H9 (cell line): ENCODE results near the gene CSMD2. TPM values are rescaled to one million over a fixed set of nuclear protein-coding genes. Genes with fewer than 3 reads are reported as not detected.

Source experiments
- DNase-seq: peaks from one replicate; pipeline ENCODE4 v3.0.0-alpha.2; 2017
- H2AFZ ChIP-seq: one replicate; pipeline ENCODE4 v1.6.1; 2013; ENCODE audit warnings: mild to moderate bottlenecking, low read length, control low read depth, moderate library complexity
- H2AK5ac ChIP-seq: 2 replicates; pipeline ENCODE4 v1.6.1; 2013; ENCODE audit warnings: low read length, control low read depth, mixed read lengths; ENCODE audit not compliant: insufficient read length
- H2BK120ac ChIP-seq: one replicate; pipeline ENCODE4 v1.6.1; 2013; ENCODE audit warnings: low read depth, mild to moderate bottlenecking, low read length, control low read depth, inconsistent platforms; ENCODE audit not compliant: poor library complexity, severe bottlenecking
- H2BK12ac ChIP-seq: 2 replicates; pipeline ENCODE4 v1.6.1; 2013; ENCODE audit warnings: low read length, control low read depth, mixed read lengths, low read depth; ENCODE audit not compliant: insufficient read length
- H2BK15ac ChIP-seq: 2 replicates; pipeline ENCODE4 v1.6.1; 2013; ENCODE audit warnings: low read depth, low read length, control low read depth
- H2BK20ac ChIP-seq: one replicate; pipeline ENCODE4 v1.6.1; 2013; ENCODE audit warnings: low read depth, mild to moderate bottlenecking, low read length, control low read depth, inconsistent platforms; ENCODE audit not compliant: poor library complexity, severe bottlenecking
- H2BK5ac ChIP-seq: 2 replicates; pipeline ENCODE4 v1.6.1; 2013; ENCODE audit warnings: low read length, control low read depth, mixed read lengths; ENCODE audit not compliant: insufficient read length
- H3K14ac ChIP-seq: 2 replicates; pipeline ENCODE4 v1.6.1; 2013; ENCODE audit warnings: low read length, control low read depth; ENCODE audit not compliant: insufficient read depth
- H3K18ac ChIP-seq: 2 replicates; pipeline ENCODE4 v1.6.1; 2013; ENCODE audit warnings: low read depth, mild to moderate bottlenecking, mixed read lengths, low read length, control low read depth; ENCODE audit not compliant: insufficient read length
- H3K23ac ChIP-seq: 2 replicates; pipeline ENCODE4 v1.6.1; 2013; ENCODE audit warnings: low read length, control low read depth, mixed read lengths, low read depth; ENCODE audit not compliant: insufficient read length
- H3K23me2 ChIP-seq: 2 replicates; pipeline ENCODE4 v1.6.1; 2013; ENCODE audit warnings: low read depth, mild to moderate bottlenecking, mixed read lengths, low read length, control low read depth; ENCODE audit not compliant: insufficient read length, poor library complexity, severe bottlenecking
- H3K27ac ChIP-seq: 2 replicates; pipeline ENCODE4 v1.5.1; 2013; ENCODE audit warnings: low read length, control low read depth, mixed read lengths, low read depth; ENCODE audit not compliant: insufficient read length
- H3K27me3 ChIP-seq: 2 replicates; pipeline ENCODE4 v1.6.1; 2013; ENCODE audit warnings: low read length, control low read depth, inconsistent platforms; ENCODE audit not compliant: insufficient read depth
- H3K4ac ChIP-seq: 2 replicates; pipeline ENCODE4 v1.6.1; 2013; ENCODE audit warnings: low read depth, mild to moderate bottlenecking, control low read depth, inconsistent platforms, low read length, moderate library complexity
- H3K4me1 ChIP-seq: 2 replicates; pipeline ENCODE4 v1.6.1; 2013; ENCODE audit warnings: low read length, control low read depth, inconsistent platforms; ENCODE audit not compliant: insufficient read depth
- H3K4me2 ChIP-seq: 2 replicates; pipeline ENCODE4 v1.6.1; 2013; ENCODE audit warnings: low read length, control low read depth, mixed read lengths; ENCODE audit not compliant: insufficient read length, insufficient read depth
- H3K56ac ChIP-seq: 2 replicates; pipeline ENCODE4 v1.6.1; 2013; ENCODE audit warnings: low read depth, mild to moderate bottlenecking, mixed read lengths, low read length, control low read depth; ENCODE audit not compliant: insufficient read length
- H3K79me1 ChIP-seq: 2 replicates; pipeline ENCODE4 v1.6.1; 2013; ENCODE audit warnings: low read depth, mild to moderate bottlenecking, moderate library complexity, low read length, control low read depth, inconsistent platforms; ENCODE audit not compliant: insufficient read depth, poor library complexity, severe bottlenecking
- H3K79me2 ChIP-seq: 2 replicates; pipeline ENCODE4 v1.6.1; 2013; ENCODE audit warnings: low read length, control low read depth, inconsistent platforms; ENCODE audit not compliant: insufficient read depth
- H3K9ac ChIP-seq: 2 replicates; pipeline ENCODE4 v1.6.1; 2013; ENCODE audit warnings: low read length, control low read depth, mixed read lengths; ENCODE audit not compliant: insufficient read length; ENCODE audit errors: extremely low read depth
- H3K9me3 ChIP-seq: one replicate; pipeline ENCODE4 v1.6.1; 2013; ENCODE audit warnings: low read depth, low read length, inconsistent platforms; ENCODE audit not compliant: control insufficient read depth
- H3T11ph ChIP-seq: one replicate; pipeline ENCODE4 v1.6.1; 2013; ENCODE audit warnings: mild to moderate bottlenecking, low read length, control low read depth, inconsistent platforms
- H4K20me1 ChIP-seq: one replicate; pipeline ENCODE4 v1.6.1; 2013; ENCODE audit not compliant: control insufficient read depth, insufficient read length, insufficient read depth
- H4K5ac ChIP-seq: 2 replicates; pipeline ENCODE4 v1.6.1; 2013; ENCODE audit warnings: low read depth, mild to moderate bottlenecking, mixed read lengths, low read length, control low read depth; ENCODE audit not compliant: insufficient read length
- H4K8ac ChIP-seq: replicated peaks from 2 replicates; pipeline ENCODE4 v1.6.1; 2013; ENCODE audit warnings: low read length, control low read depth, mixed read lengths, low read depth; ENCODE audit not compliant: insufficient read length
- H4K91ac ChIP-seq: 2 replicates; pipeline ENCODE4 v1.6.1; 2013; ENCODE audit warnings: low read depth, mild to moderate bottlenecking, moderate library complexity, mixed read lengths, low read length, control low read depth; ENCODE audit not compliant: insufficient read length
- H3K27ac Mint-ChIP-seq, 3 experiments: 2 replicates in 2 of 3; 3 replicates in 1 of 3; pipeline ENCODE4 v1.8.0; 2020 to 2021; ENCODE audit warnings: mixed read lengths in 3 of 3, mild to moderate bottlenecking in 1 of 3, moderate library complexity in 1 of 3
- H3K27me3 Mint-ChIP-seq: 2 replicates; pipeline ENCODE4 v1.8.0; 2021; ENCODE audit warnings: low read depth, mild to moderate bottlenecking, moderate library complexity, mixed read lengths
- H3K36me3 Mint-ChIP-seq, 3 experiments: 2 replicates in 2 of 3; 3 replicates in 1 of 3; pipeline ENCODE4 v1.8.0; 2020 to 2021; ENCODE audit warnings: low read depth in 3 of 3, mixed read lengths in 3 of 3; ENCODE audit not compliant: insufficient read depth in 1 of 3
- H3K4me1 Mint-ChIP-seq, 2 experiments: 2 replicates each; pipeline ENCODE4 v1.8.0; 2020; ENCODE audit warnings: mixed read lengths in 2 of 2
- H3K4me3 Mint-ChIP-seq, 2 experiments: 2 replicates in 1 of 2; 3 replicates in 1 of 2; pipeline ENCODE4 v1.8.0; 2020 to 2021; ENCODE audit warnings: mild to moderate bottlenecking in 2 of 2, mixed read lengths in 2 of 2, moderate library complexity in 1 of 2
- H3K9me3 Mint-ChIP-seq, 2 experiments: 2 replicates in 1 of 2; 3 replicates in 1 of 2; pipeline ENCODE4 v1.8.0; 2020; ENCODE audit warnings: mild to moderate bottlenecking in 2 of 2, mixed read lengths in 2 of 2, moderate library complexity in 1 of 2
- CTCF ChIP-seq: fragments of 200-600 bp; sonication (generic); conservative IDR thresholded peaks from 3 replicates; pipeline ENCODE4 v1.8.0; 2021; ENCODE audit warnings: antibody characterized with exemption, mild to moderate bottlenecking
- WGBS: extraction: QIAGEN DNeasy Blood & Tissue Kit; methylation state at CpG from one replicate; pipeline ENCODE4 v1.1.7; 2013; ENCODE audit warnings: missing lambda C conversion rate, low lambda C conversion rate, mixed read lengths; ENCODE audit not compliant: insufficient read length; ENCODE audit errors: extremely low coverage; 5-methylcytosine and 5-hydroxymethylcytosine counted together
- total RNA-seq: library from RNA; stranded (reverse); gene quantifications from 2 replicates; pipeline ENCODE4 v1.2.1, GENCODE V29; 2021

CSMD2 gene
- total RNA-seq, 1 experiment from 2014 or later: 6.4 TPM

- Histone ChIP-seq H3K79me2 (no peaks in the 10 kb centered on the region), H3K18ac (no peak overlapping the region), H4K5ac (no peak overlapping the region), H4K8ac (no peak overlapping the region), H3K56ac (no peak overlapping the region), H3K4me1 (no peaks in the 10 kb centered on the region), H3K27ac (no peak overlapping the region), H2BK120ac (no peak overlapping the region), H4K91ac (no peak overlapping the region), H3K27me3 (no peaks in the 10 kb centered on the region), H3T11ph (no peak overlapping the region), H2BK5ac (no peak overlapping the region), H3K23ac (no peak overlapping the region), H2AK5ac (no peak overlapping the region), H4K20me1 (no peaks in the 10 kb centered on the region), H3K14ac (no peak overlapping the region), H2AFZ (no peak overlapping the region), H3K4me2 (no peak overlapping the region), H3K9me3 (no peaks in the 10 kb centered on the region), H3K9ac (no peak overlapping the region), H3K23me2 (peaks cover 2% of the 10 kb centered on the region), H3K79me1 (no peaks in the 10 kb centered on the region), H2BK12ac (no peak overlapping the region), H2BK15ac (no peak overlapping the region), H2BK20ac (no peak overlapping the region), H3K4ac (no peak overlapping the region)
- Mint-ChIP-seq H3K27ac (peak overlapping the region in 1 of 3 experiments; percentile 8; a peak in 1 of 7 replicates), H3K27me3 (peaks cover 2% of the 10 kb centered on the region; the same call in 1 of the 2 replicates), H3K4me1 (peaks cover 3 to 16% of the 10 kb centered on the region in 2 experiments), H3K36me3 (no peaks in the 10 kb centered on the region), H3K9me3 (no peaks in the 10 kb centered on the region), H3K4me3 (no peak overlapping the region)
- no peak for DNase-seq
- WGBS: no CpG with 5 or more reads among the region's 5 CpGs
- no peak for TF ChIP-seq CTCF
Observed at GRCh38 chr1:34009340-34009985, 155.6 kb downstream of the CSMD2 start.
